ENCODE results near the gene MRPS12. TPM values are rescaled to one million over a fixed set of nuclear protein-coding genes. Genes with fewer than 3 reads are reported as not detected.

The MRPS12 gene
- polyA plus RNA-seq, 2 of the 4 experiments (the other 2 are of a cell fraction) = 92.8 to 217 TPM

DNA sequence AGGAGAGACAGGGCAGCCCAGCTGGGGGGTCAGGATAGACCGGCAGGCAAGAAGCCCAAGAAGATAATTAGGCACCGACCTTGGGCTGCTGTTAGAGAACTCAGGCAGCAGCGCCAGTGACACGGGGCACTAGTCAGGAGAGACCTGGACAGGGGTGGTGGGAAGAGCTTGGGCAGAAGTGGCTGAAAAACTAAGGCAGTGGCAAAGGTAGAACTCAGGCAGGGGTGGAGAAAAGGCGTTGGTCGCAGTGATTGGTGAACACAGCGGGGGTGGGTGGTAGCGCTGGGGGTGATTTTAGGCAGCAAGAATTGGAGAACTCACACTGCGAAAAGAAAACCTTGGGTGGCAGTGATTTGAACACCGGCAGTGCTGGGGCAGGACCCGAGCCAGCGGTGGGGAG, 23.1 kb upstream of the MRPS12 start:
- Histone ChIP-seq H3K9me3 (peaks cover 10% of the 10 kb centered on the region), H3K4me3 (no peak overlapping the region), H3K4me2 (no peak overlapping the region), H3K27ac (no peak overlapping the region), H3K4me1 (peaks cover 10% of the 10 kb centered on the region)
- DNase-seq (ENCODE audit: low read depth in 1 of 2, low spot score in 1 of 2) = no peak
- CTCF ChIA-PET = interaction anchor here (1.0 to 6.3 kb wide), 4 partner anchors 11 to 25 kb away, joined by 5 to 59 read pairs (median 20); partner anchors contain the start of genes MRPS12 and SARS2
- POLR2A ChIA-PET = no interaction called here
- no peak for FAIRE-seq
- TF ChIP-seq KDM1A (IDR thresholded peaks at IDR 0.05; ENCODE audit: low read depth) = no peak
- no peak for TF ChIP-seq EHMT2 (IDR thresholded peaks at IDR 0.05; ENCODE audit: low read depth)
- TF ChIP-seq, protein P1, sequence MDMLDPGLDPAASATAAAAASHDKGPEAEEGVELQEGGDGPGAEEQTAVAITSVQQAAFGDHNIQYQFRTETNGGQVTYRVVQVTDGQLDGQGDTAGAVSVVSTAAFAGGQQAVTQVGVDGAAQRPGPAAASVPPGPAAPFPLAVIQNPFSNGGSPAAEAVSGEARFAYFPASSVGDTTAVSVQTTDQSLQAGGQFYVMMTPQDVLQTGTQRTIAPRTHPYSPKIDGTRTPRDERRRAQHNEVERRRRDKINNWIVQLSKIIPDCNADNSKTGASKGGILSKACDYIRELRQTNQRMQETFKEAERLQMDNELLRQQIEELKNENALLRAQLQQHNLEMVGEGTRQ (IDR thresholded peaks at IDR 0.05) = no peak
- TF ChIP-seq SMC3 (IDR thresholded peaks at IDR 0.05) = no peak
- no peak for TF ChIP-seq EHF (CRISPR knock-in tag; IDR thresholded peaks at IDR 0.05)
- TF ChIP-seq NPAS2 (CRISPR knock-in tag; IDR thresholded peaks at IDR 0.05; ENCODE audit: borderline replicate concordance) = no peak
- 91% methylated on average over 12 of the region's 12 CpGs for WGBS (ENCODE audit: missing lambda C conversion rate)
- no peak for ATAC-seq

DNA sequence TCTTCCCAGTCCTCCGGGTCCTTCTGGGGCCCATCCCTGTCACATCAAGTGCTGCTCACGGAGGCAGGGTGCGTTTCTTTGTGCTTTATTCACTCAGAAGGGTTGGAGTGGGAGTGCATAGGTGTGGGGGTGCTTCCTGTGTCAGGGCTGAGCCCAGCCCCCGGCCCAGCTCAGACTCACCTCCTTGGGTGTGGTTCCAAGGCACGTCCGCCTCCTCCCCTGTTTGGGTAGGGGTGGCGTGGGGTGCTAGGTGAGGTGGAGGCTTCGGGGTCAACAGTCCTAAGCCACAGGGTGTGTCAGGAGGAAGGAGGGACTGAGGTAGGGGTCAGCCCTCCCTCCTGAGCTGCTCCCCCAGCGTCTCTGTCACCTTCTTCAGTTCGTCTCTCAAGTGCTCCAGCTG, 21.8 kb upstream of the MRPS12 start:
- ChIA-PET CTCF (interaction anchor here (0.6 to 6.3 kb wide), 6 partner anchors 9 to 434 kb away, joined by 3 to 59 read pairs (median 8); partner anchors contain the start of genes MRPS12, NFKBIB and SARS2), POLR2A (interaction anchor here (0.8 kb wide), 1 partner anchor 22 kb away, joined by 3 read pairs; the partner anchor contains the start of genes MRPS12 and SARS2)
- peak; percentile 80 for TF ChIP-seq POLR2AphosphoS2 (conservative IDR thresholded peaks at IDR 0.05; ENCODE audit: low read length)
- TF ChIP-seq, protein P2, sequence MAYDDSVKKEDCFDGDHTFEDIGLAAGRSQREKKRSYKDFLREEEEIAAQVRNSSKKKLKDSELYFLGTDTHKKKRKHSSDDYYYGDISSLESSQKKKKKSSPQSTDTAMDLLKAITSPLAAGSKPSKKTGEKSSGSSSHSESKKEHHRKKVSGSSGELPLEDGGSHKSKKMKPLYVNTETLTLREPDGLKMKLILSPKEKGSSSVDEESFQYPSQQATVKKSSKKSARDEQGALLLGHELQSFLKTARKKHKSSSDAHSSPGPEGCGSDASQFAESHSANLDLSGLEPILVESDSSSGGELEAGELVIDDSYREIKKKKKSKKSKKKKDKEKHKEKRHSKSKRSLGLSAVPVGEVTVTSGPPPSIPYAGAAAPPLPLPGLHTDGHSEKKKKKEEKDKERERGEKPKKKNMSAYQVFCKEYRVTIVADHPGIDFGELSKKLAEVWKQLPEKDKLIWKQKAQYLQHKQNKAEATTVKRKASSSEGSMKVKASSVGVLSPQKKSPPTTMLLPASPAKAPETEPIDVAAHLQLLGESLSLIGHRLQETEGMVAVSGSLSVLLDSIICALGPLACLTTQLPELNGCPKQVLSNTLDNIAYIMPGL (CRISPR knock-in tag; IDR thresholded peaks at IDR 0.05; ENCODE audit: borderline replicate concordance) = no peak

DNA sequence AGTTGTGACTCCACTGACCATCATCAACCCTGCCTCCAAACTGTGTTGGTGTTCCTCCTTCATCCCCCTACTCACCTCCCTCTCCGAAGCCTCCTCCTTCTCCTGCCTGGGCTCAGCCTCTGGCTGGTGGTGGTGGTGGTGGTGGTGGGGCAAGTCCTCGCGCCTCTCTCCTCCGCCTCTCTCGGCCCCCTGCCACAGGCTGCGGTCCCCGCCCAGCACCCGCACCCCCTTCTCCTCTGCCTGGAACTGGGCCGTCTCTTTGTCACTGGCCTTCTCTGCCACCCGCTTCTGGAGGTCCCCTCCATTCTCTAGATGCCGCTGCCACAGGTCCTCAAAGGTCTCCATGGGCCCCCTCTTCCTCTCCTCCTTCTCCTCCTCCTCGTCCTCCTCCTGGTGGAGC, 20.3 kb upstream of the MRPS12 start:
- no peak overlapping the region for H3K27ac ChIP-seq
- no peaks in the 10 kb centered on the region for H3K4me1 ChIP-seq
- ChIA-PET CTCF (interaction anchor here (5.7 to 6.3 kb wide), 2 partner anchors 20 kb away, joined by 56 to 59 read pairs; partner anchors contain the start of genes MRPS12 and SARS2), POLR2A (no interaction called here)
- DNase-seq (ENCODE audit: low read depth in 1 of 2, low spot score in 1 of 2) (no peak), ATAC-seq (peak in 1 of 2 experiments; percentile 1; a peak in 2 of 6 replicates), FAIRE-seq (no peak)
- no peak overlapping the region for H3K4me3 ChIP-seq
- 96% methylated on average over 12 of the region's 12 CpGs for WGBS (ENCODE audit: missing lambda C conversion rate)
- TF ChIP-seq NPAS2 (CRISPR knock-in tag; IDR thresholded peaks at IDR 0.05; ENCODE audit: borderline replicate concordance) = no peak
- no peak overlapping the region for H3K4me2 ChIP-seq
- peaks cover 10% of the 10 kb centered on the region for H3K9me3 ChIP-seq

More for the DNA sequence above, 21.8 kb upstream of the MRPS12 start:
- no peak for ATAC-seq
- 94% methylated on average over 10 of the region's 10 CpGs for WGBS (ENCODE audit: missing lambda C conversion rate)
- Histone ChIP-seq H3K27ac (no peak overlapping the region), H3K9me3 (peaks cover 10% of the 10 kb centered on the region), H3K4me3 (no peak overlapping the region), H3K4me2 (no peak overlapping the region), H3K4me1 (peaks cover 10% of the 10 kb centered on the region)
- FAIRE-seq = no peak
- DNase-seq (ENCODE audit: low read depth in 1 of 2, low spot score in 1 of 2) = no peak

DNA sequence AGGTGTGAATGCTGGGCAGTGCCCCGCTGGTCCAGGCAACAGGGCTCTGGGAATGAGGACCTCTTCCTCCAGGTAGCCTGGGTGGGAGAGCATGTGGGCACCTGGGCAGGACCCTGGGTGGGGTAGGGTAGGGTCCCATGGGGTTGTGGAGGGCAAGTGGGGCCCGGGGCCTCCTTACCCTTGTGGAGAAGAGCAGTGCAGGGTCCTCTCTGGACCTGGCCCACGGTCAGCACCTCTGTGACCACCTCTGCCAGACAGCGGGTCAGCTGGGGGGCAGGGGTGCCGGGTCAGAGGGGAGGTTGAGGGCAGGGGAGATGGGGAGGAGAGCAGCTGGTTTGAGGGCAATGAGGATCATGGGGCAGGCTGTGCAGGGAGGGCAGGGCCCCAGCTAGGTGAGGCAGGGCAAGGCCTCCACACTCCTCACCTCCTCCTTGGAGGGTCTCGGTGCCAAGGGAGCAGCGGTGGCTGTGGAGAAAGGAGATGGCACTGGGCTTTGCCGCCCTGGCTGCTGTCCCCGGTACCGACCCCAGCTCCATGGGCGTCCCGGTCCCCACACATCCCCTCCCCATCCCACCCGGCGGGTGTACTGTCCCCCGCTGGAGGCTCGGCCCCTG, 19.2 kb upstream of the MRPS12 start:
- 85% methylated on average over 12 of the region's 16 CpGs for WGBS (ENCODE audit: missing lambda C conversion rate)
- DNase-seq (ENCODE audit: low read depth in 1 of 2, low spot score in 1 of 2) (no peak), FAIRE-seq (no peak), ATAC-seq (peak; percentile 11 to 17; a peak in 5 of 6 replicates)
- TF ChIP-seq BHLHE40 (IDR thresholded peaks at IDR 0.05; ENCODE audit: low read depth, low read length) = no peak
- TF ChIP-seq, protein P3, sequence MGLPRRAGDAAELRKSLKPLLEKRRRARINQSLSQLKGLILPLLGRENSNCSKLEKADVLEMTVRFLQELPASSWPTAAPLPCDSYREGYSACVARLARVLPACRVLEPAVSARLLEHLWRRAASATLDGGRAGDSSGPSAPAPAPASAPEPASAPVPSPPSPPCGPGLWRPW (IDR thresholded peaks at IDR 0.05) = no peak
- TF ChIP-seq EP300 (IDR thresholded peaks at IDR 0.05) = no peak
- no peak for TF ChIP-seq HOXB5 (CRISPR knock-in tag; IDR thresholded peaks at IDR 0.05)
- no peak for TF ChIP-seq FOSB (CRISPR knock-in tag; IDR thresholded peaks at IDR 0.05)
- no peak for TF ChIP-seq JUN (IDR thresholded peaks at IDR 0.05)
- no peak for TF ChIP-seq MAFK (IDR thresholded peaks at IDR 0.05; ENCODE audit: partially characterized antibody)
- TF ChIP-seq, protein P4, sequence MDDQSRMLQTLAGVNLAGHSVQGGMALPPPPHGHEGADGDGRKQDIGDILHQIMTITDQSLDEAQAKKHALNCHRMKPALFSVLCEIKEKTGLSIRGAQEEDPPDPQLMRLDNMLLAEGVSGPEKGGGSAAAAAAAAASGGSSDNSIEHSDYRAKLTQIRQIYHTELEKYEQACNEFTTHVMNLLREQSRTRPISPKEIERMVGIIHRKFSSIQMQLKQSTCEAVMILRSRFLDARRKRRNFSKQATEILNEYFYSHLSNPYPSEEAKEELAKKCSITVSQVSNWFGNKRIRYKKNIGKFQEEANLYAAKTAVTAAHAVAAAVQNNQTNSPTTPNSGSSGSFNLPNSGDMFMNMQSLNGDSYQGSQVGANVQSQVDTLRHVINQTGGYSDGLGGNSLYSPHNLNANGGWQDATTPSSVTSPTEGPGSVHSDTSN (IDR thresholded peaks at IDR 0.05) = no peak
- TF ChIP-seq ZSCAN20 (CRISPR knock-in tag; IDR thresholded peaks at IDR 0.05) = no peak
- TF ChIP-seq, protein P5, sequence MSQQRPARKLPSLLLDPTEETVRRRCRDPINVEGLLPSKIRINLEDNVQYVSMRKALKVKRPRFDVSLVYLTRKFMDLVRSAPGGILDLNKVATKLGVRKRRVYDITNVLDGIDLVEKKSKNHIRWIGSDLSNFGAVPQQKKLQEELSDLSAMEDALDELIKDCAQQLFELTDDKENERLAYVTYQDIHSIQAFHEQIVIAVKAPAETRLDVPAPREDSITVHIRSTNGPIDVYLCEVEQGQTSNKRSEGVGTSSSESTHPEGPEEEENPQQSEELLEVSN (IDR thresholded peaks at IDR 0.05; ENCODE audit: borderline replicate concordance, low read depth) = no peak
- no peak for TF ChIP-seq RAD21 (conservative IDR thresholded peaks at IDR 0.05 in 1 of 2, IDR thresholded peaks at IDR 0.05 in 1 of 2)
- TF ChIP-seq RARB (CRISPR knock-in tag; IDR thresholded peaks at IDR 0.05) = no peak
- no peak for TF ChIP-seq ZC3H11A (IDR thresholded peaks at IDR 0.05)
- TF ChIP-seq, protein P2 (CRISPR knock-in tag; IDR thresholded peaks at IDR 0.05; ENCODE audit: borderline replicate concordance) = no peak
- Histone ChIP-seq H3K27ac (no peak overlapping the region), H3K4me2 (no peak overlapping the region), H3K4me1 (no peaks in the 10 kb centered on the region), H3K9me3 (peaks cover 10% of the 10 kb centered on the region), H3K4me3 (no peak overlapping the region)
- POLR2A ChIA-PET = interaction anchor here (0.8 to 2.0 kb wide), 2 partner anchors 12 to 19 kb away, joined by 3 to 9 read pairs; partner anchors contain the start of genes MRPS12, NFKBIB, SARS2 and SIRT2
- CTCF ChIA-PET = interaction anchor here (0.7 to 5.7 kb wide), 6 partner anchors 10 to 509 kb away, joined by 3 to 56 read pairs (median 3); partner anchors contain the start of genes FAM98C, MRPS12 and SARS2
